HPDE6-E6E7 (cell line): Measurements from ENCODE around the gene GPR87.

ENCODE experiments used
- DNase-seq: peaks from one replicate; pipeline ENCODE4 v3.0.0; 2011; ENCODE audit warnings: missing footprints; ENCODE audit errors: extremely low spot score

GPR87 gene

GRCh38 chr3:151316267-151316991 is at the start of gene GPR87:
Gene GPR87 (minus strand): TSS chr3:151316820. CDS start chr3:151300100, 16,720 bp downstream.
- peak; percentile 84 for DNase-seq

- no peak for DNase-seq
These were observed 46.1 kb upstream of the GPR87 start for GRCh38 chr3:151362751-151363174.

GRCh38 chr3:151357463-151357850 is 40.8 kb upstream of the GPR87 start:
- DNase-seq: no peak

- no peak for DNase-seq
These were observed 40.3 kb upstream of the GPR87 start for GRCh38 chr3:151356794-151357462.

GRCh38 chr3:151351648-151352047 is 35.0 kb upstream of the GPR87 start:
- no peak for DNase-seq

GRCh38 chr3:151351219-151351618 is 34.6 kb upstream of the GPR87 start:
- no peak for DNase-seq

GRCh38 chr3:151350656-151351055 is 34.0 kb upstream of the GPR87 start:
- DNase-seq: no peak

- no peak for DNase-seq
These were observed 30.8 kb upstream of the GPR87 start for GRCh38 chr3:151347432-151347831.

GRCh38 chr3:151346292-151346691 is 29.7 kb upstream of the GPR87 start:
- no peak for DNase-seq

GRCh38 chr3:151345859-151346258 is 29.2 kb upstream of the GPR87 start:
- no peak for DNase-seq

- DNase-seq: no peak
These were observed 15.1 kb upstream of the GPR87 start for GRCh38 chr3:151331696-151332095.

- DNase-seq: no peak
These were observed 14.3 kb upstream of the GPR87 start for GRCh38 chr3:151330899-151331298.

GRCh38 chr3:151330379-151330778 is 13.8 kb upstream of the GPR87 start:
- no peak for DNase-seq

- no peak for DNase-seq
These were observed 12.7 kb upstream of the GPR87 start, which contains the start of gene P2RY13 for GRCh38 chr3:151329363-151329762. Gene P2RY13 (minus strand): TSS chr3:151329549. CDS start chr3:151329528, 21 bp downstream.

GRCh38 chr3:151328298-151328995 is 11.8 kb upstream of the GPR87 start:
- no peak for DNase-seq

GRCh38 chr3:151327571-151328198 is 11.1 kb upstream of the GPR87 start:
- DNase-seq: no peak

GRCh38 chr3:151322511-151322910 is 5.9 kb upstream of the GPR87 start:
- no peak for DNase-seq

- DNase-seq: no peak
These were observed 4.9 kb upstream of the GPR87 start for GRCh38 chr3:151321526-151321925.

- no peak for DNase-seq
These were observed 3.5 kb upstream of the GPR87 start for GRCh38 chr3:151320131-151320530.

- no peak for DNase-seq
These were observed 3.0 kb upstream of the GPR87 start for GRCh38 chr3:151319628-151320027.

GRCh38 chr3:151318991-151319390 is 2.4 kb upstream of the GPR87 start:
- peak; percentile 63 for DNase-seq

- DNase-seq: no peak
These were observed 1.7 kb upstream of the GPR87 start for GRCh38 chr3:151318313-151318712.
